ENCODE data around the gene PTGES. TPM values are rescaled to one million over a fixed set of nuclear protein-coding genes. Genes with fewer than 3 reads are reported as not detected.

PTGES gene
- total RNA-seq, 1 donor from 2014 or later: not detected

DNA sequence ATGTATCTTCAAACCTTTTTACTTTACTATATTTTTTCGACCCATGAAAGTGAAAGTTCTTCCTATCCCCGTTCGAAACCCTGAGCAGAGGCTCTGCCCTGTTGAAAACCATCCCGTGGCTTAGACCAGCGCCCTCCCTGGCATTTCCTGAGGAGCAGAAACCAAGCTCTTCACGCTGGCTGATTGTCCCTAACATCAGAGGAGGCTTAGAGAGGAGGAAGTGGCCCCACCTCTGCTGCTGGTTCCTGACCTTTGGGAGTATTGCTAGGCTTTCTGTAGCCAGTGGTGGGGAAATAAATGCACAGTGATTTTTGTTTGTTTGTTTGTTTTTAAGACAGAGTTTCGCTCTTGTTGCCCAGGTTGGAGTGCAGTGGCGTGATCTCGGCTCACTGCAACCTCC, 4.2 kb upstream of the PTGES start:
- CTCF ChIA-PET: no interaction called here
- TF ChIP-seq, protein P1, sequence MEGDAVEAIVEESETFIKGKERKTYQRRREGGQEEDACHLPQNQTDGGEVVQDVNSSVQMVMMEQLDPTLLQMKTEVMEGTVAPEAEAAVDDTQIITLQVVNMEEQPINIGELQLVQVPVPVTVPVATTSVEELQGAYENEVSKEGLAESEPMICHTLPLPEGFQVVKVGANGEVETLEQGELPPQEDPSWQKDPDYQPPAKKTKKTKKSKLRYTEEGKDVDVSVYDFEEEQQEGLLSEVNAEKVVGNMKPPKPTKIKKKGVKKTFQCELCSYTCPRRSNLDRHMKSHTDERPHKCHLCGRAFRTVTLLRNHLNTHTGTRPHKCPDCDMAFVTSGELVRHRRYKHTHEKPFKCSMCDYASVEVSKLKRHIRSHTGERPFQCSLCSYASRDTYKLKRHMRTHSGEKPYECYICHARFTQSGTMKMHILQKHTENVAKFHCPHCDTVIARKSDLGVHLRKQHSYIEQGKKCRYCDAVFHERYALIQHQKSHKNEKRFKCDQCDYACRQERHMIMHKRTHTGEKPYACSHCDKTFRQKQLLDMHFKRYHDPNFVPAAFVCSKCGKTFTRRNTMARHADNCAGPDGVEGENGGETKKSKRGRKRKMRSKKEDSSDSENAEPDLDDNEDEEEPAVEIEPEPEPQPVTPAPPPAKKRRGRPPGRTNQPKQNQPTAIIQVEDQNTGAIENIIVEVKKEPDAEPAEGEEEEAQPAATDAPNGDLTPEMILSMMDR (IDR thresholded peaks at IDR 0.05): no peak
- Mint-ChIP-seq H3K4me3 (no peak overlapping the region), H3K27me3 (peaks cover 36% of the 10 kb centered on the region), H3K36me3 (ENCODE audit: low read depth) (no peaks in the 10 kb centered on the region), H3K27ac (no peak overlapping the region), H3K4me1 (peaks cover 14% of the 10 kb centered on the region), H3K9me3 (no peaks in the 10 kb centered on the region)
- no peak for DNase-seq
- intact Hi-C loops (cut with micrococcal nuclease): no loop called here
- ATAC-seq (ENCODE audit: low read depth): no peak
- POLR2A ChIA-PET: no interaction called here

DNA sequence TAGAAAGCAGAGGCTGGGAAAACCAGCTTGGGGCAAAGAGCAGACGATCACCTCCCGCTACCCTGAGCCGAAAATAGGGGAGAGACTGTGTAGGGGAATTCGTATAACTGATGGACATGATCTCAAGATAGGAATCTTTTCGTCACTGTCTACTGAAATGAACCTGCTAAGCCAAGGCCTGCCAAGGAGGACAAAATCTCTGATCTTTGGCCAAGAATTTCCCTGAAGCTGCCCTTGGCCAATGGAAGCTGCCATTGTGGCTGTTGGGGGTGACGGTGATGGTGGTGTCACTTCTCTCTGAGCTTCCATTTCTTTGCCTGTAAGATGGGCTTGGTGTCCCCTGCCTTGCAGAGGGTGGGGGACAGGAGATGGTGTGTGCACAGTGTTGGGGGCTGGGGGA, 3.3 kb upstream of the PTGES start:
- Mint-ChIP-seq H3K4me3 (no peak overlapping the region), H3K27ac (no peak overlapping the region), H3K4me1 (peaks cover 14% of the 10 kb centered on the region), H3K27me3 (peaks cover 37% of the 10 kb centered on the region), H3K36me3 (ENCODE audit: low read depth) (no peaks in the 10 kb centered on the region), H3K9me3 (no peaks in the 10 kb centered on the region)
- TF ChIP-seq, protein P1 (IDR thresholded peaks at IDR 0.05): no peak
- POLR2A ChIA-PET: no interaction called here
- ATAC-seq (ENCODE audit: low read depth) (no peak), DNase-seq (no peak)
- intact Hi-C loops (cut with micrococcal nuclease): no loop called here
- CTCF ChIA-PET: no interaction called here

DNA sequence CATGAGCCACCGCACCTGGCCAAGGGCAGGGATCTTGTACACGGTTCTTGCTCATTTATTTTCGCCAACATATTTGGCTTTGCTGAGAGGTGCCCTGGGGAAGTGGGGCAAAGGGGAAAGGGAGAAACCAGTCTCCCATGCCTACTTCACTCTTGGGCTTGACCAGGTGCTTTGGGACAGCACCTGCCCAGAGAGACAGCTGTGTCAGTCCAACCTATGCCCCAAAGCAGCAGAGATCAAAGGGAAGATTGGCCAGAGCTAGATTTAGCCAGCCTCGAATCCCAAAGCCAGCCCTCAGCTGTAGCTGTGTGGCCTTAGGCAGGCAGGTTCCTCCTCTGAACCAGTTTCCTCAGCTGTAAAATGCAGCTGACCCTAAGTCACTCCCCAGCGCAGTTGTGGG, 2.3 kb upstream of the PTGES start:
- TF ChIP-seq, protein P1 (IDR thresholded peaks at IDR 0.05): no peak
- Mint-ChIP-seq H3K27me3 (peaks cover 37% of the 10 kb centered on the region), H3K36me3 (ENCODE audit: low read depth) (no peaks in the 10 kb centered on the region), H3K4me1 (peaks cover 14% of the 10 kb centered on the region), H3K4me3 (no peak overlapping the region), H3K27ac (no peak overlapping the region), H3K9me3 (no peaks in the 10 kb centered on the region)
- ATAC-seq (ENCODE audit: low read depth): no peak
- DNase-seq: no peak
- intact Hi-C loops (cut with micrococcal nuclease): no loop called here
- CTCF ChIA-PET: no interaction called here
- POLR2A ChIA-PET: interaction anchor here (0.5 kb wide), 1 partner anchor 636 kb away, joined by 3 read pairs; no protein-coding TSS in a partner anchor

DNA sequence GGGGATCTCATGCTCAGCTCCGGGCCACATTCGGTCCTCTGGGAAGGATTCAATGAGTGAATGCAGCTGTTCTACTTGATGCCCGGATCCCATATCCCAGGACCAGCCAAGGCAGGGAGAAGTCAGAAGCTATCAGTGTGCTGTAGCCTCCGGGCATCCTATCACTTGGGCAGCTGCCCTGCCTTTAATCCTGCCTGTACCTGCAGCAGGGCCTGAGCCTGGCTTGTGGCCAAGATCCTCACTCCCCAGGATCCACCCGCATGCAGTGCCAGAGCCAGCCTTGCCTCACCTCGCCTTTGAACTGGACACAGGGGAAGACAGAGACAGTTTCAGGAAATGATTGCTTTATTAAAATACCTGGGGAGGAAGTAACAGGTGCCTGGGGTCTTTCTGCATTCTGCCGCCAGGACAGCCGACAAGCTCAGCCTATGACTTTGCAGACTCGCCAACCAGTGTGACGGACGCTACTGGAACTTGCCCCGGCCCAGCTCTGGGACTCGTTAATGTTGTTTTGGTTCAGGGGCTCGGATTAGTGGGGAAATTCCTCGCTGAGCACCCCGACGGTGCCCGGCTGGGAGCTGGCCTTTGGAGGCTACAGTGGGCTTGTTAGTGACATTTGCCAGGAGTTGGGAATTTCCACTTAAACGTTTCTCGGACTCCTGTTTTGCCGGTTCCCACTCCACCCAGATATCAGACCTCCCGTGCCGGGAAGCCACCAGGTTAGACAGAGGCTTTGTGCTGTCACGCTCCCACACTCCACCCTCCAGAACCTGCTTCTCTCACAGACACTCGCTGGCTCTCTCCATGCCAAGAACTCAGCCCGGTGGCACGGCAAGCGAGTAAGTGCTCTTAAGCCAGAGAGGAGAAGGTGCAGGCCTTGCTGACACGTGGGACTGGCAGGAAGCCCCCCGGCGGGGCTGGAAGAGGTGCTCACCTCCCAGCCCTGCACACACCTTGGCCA, 721 bp downstream of the PTGES start:
- CTCF ChIA-PET: no interaction called here
- no peaks in the 10 kb centered on the region for H3K9me3 Mint-ChIP-seq
- H3K4me3 Mint-ChIP-seq: no peak overlapping the region
- H3K4me1 Mint-ChIP-seq: peaks cover 6% of the 10 kb centered on the region
- POLR2A ChIA-PET: no interaction called here
- DNase-seq: no peak
- no peak for ATAC-seq (ENCODE audit: low read depth)
- no peaks in the 10 kb centered on the region for H3K36me3 Mint-ChIP-seq (ENCODE audit: low read depth)
- no peak overlapping the region for H3K27ac Mint-ChIP-seq
- peaks cover 26% of the 10 kb centered on the region for H3K27me3 Mint-ChIP-seq
- intact Hi-C loops (cut with micrococcal nuclease): no loop called here
- TF ChIP-seq, protein P1 (IDR thresholded peaks at IDR 0.05): no peak

DNA sequence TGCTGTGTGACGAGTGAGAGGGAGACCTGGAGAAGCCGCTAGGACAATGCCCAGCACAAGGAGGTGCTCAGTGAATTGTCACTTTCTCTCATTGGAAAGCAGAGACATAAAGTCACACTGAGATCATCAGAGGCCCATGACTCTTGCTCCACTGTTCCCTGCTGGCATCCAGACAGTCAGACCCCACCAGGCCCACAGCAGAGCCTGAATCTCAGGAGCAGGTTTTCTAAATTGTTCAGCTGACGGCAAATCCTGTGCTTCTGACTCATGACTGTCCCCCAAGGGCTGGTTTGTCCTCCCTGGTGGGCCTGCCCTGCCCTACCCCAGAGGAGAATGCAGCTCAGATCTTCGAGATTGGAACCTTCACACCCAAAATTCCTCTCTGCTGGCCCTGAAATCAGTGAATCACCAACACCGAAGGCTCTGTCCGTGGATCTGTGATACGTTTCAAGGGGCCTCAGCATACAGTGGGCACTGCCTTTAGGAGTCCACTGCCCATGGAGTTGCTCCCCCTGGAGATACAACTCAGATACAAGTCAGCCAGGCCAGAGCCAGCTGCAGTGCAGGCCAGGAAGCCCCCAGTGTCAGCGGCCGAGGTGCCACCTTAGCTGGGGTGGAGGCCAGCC, 2.7 kb downstream of the PTGES start:
- DNase-seq (no peak), ATAC-seq (ENCODE audit: low read depth) (no peak)
- no peak overlapping the region for H3K27ac Mint-ChIP-seq
- intact Hi-C loops (cut with micrococcal nuclease): no loop called here
- H3K27me3 Mint-ChIP-seq: peaks cover 26% of the 10 kb centered on the region
- H3K4me1 Mint-ChIP-seq: peaks cover 2% of the 10 kb centered on the region
- no peaks in the 10 kb centered on the region for H3K36me3 Mint-ChIP-seq (ENCODE audit: low read depth)
- ChIA-PET POLR2A (interaction anchor here (0.6 to 1.0 kb wide), 2 partner anchors 16 to 97 kb away, joined by 3 to 4 read pairs; no protein-coding TSS in a partner anchor), CTCF (no interaction called here)
- H3K4me3 Mint-ChIP-seq: no peak overlapping the region
- H3K9me3 Mint-ChIP-seq: no peaks in the 10 kb centered on the region
- TF ChIP-seq, protein P1 (IDR thresholded peaks at IDR 0.05): no peak
